ENCODE data around the gene ORM1.
A peak's percentile ranks its signal among the peaks of the same experiment; 100 is the strongest.
"Not testable (repeated sequence)": the region's sequence is repeated elsewhere in the genome, so short reads cannot be mapped to it uniquely, and the experiment has no call there.

ORM1 gene

GRCh38 chr9:114308361-114308950 is 14.4 kb upstream of the ORM1 start:
- DNase-seq (ENCODE audit: low read depth): no peak

GRCh38 chr9:114309096-114309495 is 13.8 kb upstream of the ORM1 start:
- DNase-seq (ENCODE audit: low read depth): no peak

GRCh38 chr9:114310471-114311450 is 12.1 kb upstream of the ORM1 start:
- no peak for DNase-seq (ENCODE audit: low read depth)

- no peak for DNase-seq (ENCODE audit: low read depth)
Observed at GRCh38 chr9:114311571-114312512, 11.1 kb upstream of the ORM1 start.

GRCh38 chr9:114312513-114312875 is 10.4 kb upstream of the ORM1 start:
- DNase-seq (ENCODE audit: low read depth): no peak

- DNase-seq (ENCODE audit: low read depth): no peak
Observed at GRCh38 chr9:114313186-114313585, 9.7 kb upstream of the ORM1 start.

GRCh38 chr9:114314256-114314867 is 8.5 kb upstream of the ORM1 start:
- no peak for DNase-seq (ENCODE audit: low read depth)

- DNase-seq (ENCODE audit: low read depth): no peak
Observed at GRCh38 chr9:114314881-114315722, 7.8 kb upstream of the ORM1 start.

- DNase-seq (ENCODE audit: low read depth): no peak
Observed at GRCh38 chr9:114315723-114316363, 7.1 kb upstream of the ORM1 start.

GRCh38 chr9:114316605-114317230 is 6.2 kb upstream of the ORM1 start:
- DNase-seq (ENCODE audit: low read depth): no peak

- DNase-seq (ENCODE audit: low read depth): no peak
Observed at GRCh38 chr9:114317665-114318357, 5.1 kb upstream of the ORM1 start.

GRCh38 chr9:114318416-114318815 is 4.5 kb upstream of the ORM1 start:
- no peak for DNase-seq (ENCODE audit: low read depth)

GRCh38 chr9:114319147-114319546 is 3.8 kb upstream of the ORM1 start:
- DNase-seq (ENCODE audit: low read depth): no peak

- peak; percentile 94 for DNase-seq (ENCODE audit: low read depth)
Observed at GRCh38 chr9:114320710-114321109, 2.2 kb upstream of the ORM1 start.

- DNase-seq (ENCODE audit: low read depth): peak; percentile 76
Observed at GRCh38 chr9:114321759-114322158, 1.1 kb upstream of the ORM1 start.

- DNase-seq (ENCODE audit: low read depth): not testable (repeated sequence)
Observed at GRCh38 chr9:114322160-114322818, 609 bp upstream of the ORM1 start.

- not testable (repeated sequence) for DNase-seq (ENCODE audit: low read depth)
Observed at GRCh38 chr9:114323849-114324248, 951 bp downstream of the ORM1 start.

GRCh38 chr9:114324492-114324891 is 1.6 kb downstream of the ORM1 start:
- DNase-seq (ENCODE audit: low read depth): no peak

- not testable (repeated sequence) for DNase-seq (ENCODE audit: low read depth)
Observed at GRCh38 chr9:114324965-114325364, 2.1 kb downstream of the ORM1 start.

Measured in ELR (cell line).